Measurements from ENCODE around the gene PLCL1. TPM values are rescaled to one million over a fixed set of nuclear protein-coding genes. Genes with fewer than 3 reads are reported as not detected.
A peak's percentile ranks its signal among the peaks of the same experiment; 100 is the strongest.

PLCL1 gene
- total RNA-seq, 1 donor from 2014 or later: 13.6 TPM

DNA sequence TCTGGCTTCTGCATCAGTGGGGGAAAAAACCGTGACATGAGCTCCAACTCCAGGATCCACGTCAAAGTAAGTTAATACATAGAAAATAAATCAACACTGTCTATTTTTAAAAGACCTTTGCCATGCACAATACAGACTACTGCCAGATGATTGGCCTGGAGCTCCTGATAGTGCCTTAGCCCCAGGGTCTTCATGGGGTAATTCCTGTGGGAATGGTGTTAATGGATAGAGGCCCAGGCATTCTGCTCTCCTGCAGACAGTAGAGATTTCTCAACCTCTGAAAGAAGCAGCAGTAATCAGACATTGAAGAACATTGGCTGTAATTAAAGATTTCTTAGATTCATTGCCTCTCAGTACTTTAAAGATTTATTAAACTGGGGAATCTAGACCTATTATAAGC is 4.3 kb upstream of the PLCL1 start:
- TF ChIP-seq, protein P1, sequence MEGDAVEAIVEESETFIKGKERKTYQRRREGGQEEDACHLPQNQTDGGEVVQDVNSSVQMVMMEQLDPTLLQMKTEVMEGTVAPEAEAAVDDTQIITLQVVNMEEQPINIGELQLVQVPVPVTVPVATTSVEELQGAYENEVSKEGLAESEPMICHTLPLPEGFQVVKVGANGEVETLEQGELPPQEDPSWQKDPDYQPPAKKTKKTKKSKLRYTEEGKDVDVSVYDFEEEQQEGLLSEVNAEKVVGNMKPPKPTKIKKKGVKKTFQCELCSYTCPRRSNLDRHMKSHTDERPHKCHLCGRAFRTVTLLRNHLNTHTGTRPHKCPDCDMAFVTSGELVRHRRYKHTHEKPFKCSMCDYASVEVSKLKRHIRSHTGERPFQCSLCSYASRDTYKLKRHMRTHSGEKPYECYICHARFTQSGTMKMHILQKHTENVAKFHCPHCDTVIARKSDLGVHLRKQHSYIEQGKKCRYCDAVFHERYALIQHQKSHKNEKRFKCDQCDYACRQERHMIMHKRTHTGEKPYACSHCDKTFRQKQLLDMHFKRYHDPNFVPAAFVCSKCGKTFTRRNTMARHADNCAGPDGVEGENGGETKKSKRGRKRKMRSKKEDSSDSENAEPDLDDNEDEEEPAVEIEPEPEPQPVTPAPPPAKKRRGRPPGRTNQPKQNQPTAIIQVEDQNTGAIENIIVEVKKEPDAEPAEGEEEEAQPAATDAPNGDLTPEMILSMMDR (IDR thresholded peaks at IDR 0.05; ENCODE audit: unreplicated experiment): no peak
- Mint-ChIP-seq H3K4me3 (ENCODE audit: unreplicated experiment) (no peak overlapping the region), H3K27ac (ENCODE audit: unreplicated experiment) (no peak overlapping the region), H3K36me3 (ENCODE audit: low read depth, unreplicated experiment) (peaks cover 3% of the 10 kb centered on the region), H3K9me3 (ENCODE audit: unreplicated experiment) (no peaks in the 10 kb centered on the region), H3K4me1 (ENCODE audit: unreplicated experiment) (peaks cover 6% of the 10 kb centered on the region), H3K27me3 (ENCODE audit: unreplicated experiment) (no peaks in the 10 kb centered on the region)
- DNase-seq (ENCODE audit: low spot score): no peak

DNA sequence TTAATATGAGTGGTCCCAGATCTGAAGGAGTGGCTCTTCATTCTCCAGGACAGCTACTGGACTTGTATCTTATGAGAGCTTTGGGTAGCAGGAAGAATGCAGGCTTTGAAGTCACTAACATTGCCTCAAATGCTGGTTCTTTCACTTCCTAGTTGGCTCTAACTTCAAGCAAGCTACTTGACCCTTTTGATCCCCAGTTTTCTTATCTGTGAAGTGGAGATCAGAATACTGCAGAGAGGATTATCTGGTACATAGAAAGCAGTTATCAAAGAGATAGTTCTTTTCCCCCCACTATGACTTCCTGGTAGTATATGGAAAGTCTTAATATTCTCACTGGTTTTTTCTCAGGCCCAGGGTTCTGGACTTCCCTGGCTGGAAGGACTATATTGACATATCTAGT is 3.4 kb upstream of the PLCL1 start:
- Mint-ChIP-seq H3K27ac (ENCODE audit: unreplicated experiment) (no peak overlapping the region), H3K36me3 (ENCODE audit: low read depth, unreplicated experiment) (peaks cover 3% of the 10 kb centered on the region), H3K27me3 (ENCODE audit: unreplicated experiment) (peaks cover 6% of the 10 kb centered on the region), H3K9me3 (ENCODE audit: unreplicated experiment) (no peaks in the 10 kb centered on the region), H3K4me3 (ENCODE audit: unreplicated experiment) (no peak overlapping the region), H3K4me1 (ENCODE audit: unreplicated experiment) (peaks cover 14% of the 10 kb centered on the region)
- TF ChIP-seq, protein P1 (IDR thresholded peaks at IDR 0.05; ENCODE audit: unreplicated experiment): no peak
- no peak for DNase-seq (ENCODE audit: low spot score)

DNA sequence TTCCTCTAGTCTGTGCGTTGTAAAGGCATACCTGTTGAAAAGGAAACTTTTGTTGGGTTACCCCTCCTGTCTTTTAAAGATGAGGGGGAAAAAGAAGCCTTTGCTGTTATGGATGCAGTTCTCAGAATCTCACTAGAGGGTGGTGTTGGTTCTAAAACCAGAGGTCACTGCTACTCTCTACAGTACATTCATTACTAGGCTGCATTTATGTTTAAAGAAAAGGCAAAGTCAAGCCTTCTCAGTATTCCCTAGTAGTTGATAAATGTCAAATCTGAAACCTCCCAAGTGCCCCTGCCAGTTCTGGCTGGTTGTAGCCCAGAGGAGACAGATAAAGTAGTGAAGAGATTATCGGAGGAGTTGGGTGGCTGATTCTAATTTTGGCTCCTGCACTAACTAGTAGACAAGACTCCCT is 1.4 kb upstream of the PLCL1 start:
- Mint-ChIP-seq H3K36me3 (ENCODE audit: low read depth, unreplicated experiment) (no peaks in the 10 kb centered on the region), H3K4me3 (ENCODE audit: unreplicated experiment) (no peak overlapping the region), H3K27ac (ENCODE audit: unreplicated experiment) (no peak overlapping the region), H3K4me1 (ENCODE audit: unreplicated experiment) (peaks cover 23% of the 10 kb centered on the region), H3K27me3 (ENCODE audit: unreplicated experiment) (peaks cover 6% of the 10 kb centered on the region), H3K9me3 (ENCODE audit: unreplicated experiment) (no peaks in the 10 kb centered on the region)
- TF ChIP-seq, protein P1 (IDR thresholded peaks at IDR 0.05; ENCODE audit: unreplicated experiment): peak; percentile 54
- peak; percentile 40 for DNase-seq (ENCODE audit: low spot score)

DNA sequence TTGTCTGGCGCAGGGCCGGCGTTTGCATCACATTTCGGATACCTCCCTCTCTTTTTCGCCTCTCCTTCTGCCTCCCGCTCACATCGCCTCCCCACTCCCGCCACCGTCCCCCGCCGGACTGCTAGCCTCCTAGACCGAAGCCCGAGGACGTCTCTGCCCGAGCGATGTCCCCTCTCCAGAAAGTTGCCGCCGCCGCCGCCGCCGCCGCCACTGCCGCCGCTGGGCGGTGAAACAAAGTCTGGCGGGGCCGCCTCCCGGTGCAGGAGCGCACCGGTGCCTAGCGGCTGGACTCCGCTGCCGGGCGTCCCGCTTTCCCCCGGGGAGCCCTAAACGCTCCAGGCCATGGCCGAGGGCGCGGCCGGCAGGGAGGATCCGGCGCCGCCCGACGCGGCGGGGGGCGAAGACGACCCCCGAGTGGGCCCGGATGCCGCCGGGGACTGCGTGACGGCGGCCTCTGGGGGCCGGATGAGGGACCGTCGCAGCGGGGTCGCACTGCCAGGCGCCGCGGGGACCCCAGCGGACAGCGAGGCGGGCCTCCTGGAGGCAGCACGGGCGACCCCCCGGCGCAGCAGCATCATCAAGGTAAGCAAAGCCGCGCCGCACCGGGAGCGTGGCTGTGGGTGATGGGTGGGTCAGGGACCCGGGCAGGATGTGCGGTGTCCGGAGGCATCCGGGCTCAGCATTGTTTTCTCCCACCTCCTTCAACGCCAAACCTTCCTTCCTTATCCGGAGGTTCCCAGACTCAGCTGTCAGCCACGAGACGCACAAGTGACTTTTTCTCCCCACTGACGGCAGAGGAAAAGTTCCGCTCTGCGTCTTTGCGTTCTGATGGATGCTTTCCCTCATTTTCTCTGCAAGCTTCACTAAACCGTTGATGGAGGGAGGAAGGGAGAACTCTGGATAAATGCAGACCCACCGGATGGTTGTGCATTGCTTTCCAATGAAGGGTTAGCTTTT is 643 bp downstream of the PLCL1 start:
- peaks cover 38% of the 10 kb centered on the region for H3K4me1 Mint-ChIP-seq (ENCODE audit: unreplicated experiment)
- H3K27ac Mint-ChIP-seq (ENCODE audit: unreplicated experiment): peak overlapping the region; percentile 75
- DNase-seq (ENCODE audit: low spot score): peak; percentile 63
- H3K36me3 Mint-ChIP-seq (ENCODE audit: low read depth, unreplicated experiment): no peaks in the 10 kb centered on the region
- H3K27me3 Mint-ChIP-seq (ENCODE audit: unreplicated experiment): peaks cover 6% of the 10 kb centered on the region
- no peaks in the 10 kb centered on the region for H3K9me3 Mint-ChIP-seq (ENCODE audit: unreplicated experiment)
- TF ChIP-seq, protein P1 (IDR thresholded peaks at IDR 0.05; ENCODE audit: unreplicated experiment): peak; percentile 44
- H3K4me3 Mint-ChIP-seq (ENCODE audit: unreplicated experiment): peak overlapping the region; percentile 94
